Mesenchymal stem cell (in vitro differentiated cells and primary cell): ENCODE results near the gene SEC22A.

ENCODE experiments used
- DNase-seq: peaks from one replicate; pipeline ENCODE4 v3.0.0-alpha.2; 2013
- H2AFZ ChIP-seq: one replicate; pipeline ENCODE4 v1.6.1; 2013; ENCODE audit warnings: low read depth, mild to moderate bottlenecking, control low read depth, inconsistent platforms, low read length, moderate library complexity
- H2AK5ac ChIP-seq: 2 replicates; pipeline ENCODE4 v1.6.1; 2013; ENCODE audit warnings: low read length, moderate library complexity, mild to moderate bottlenecking, inconsistent platforms; ENCODE audit not compliant: severe bottlenecking
- H2BK120ac ChIP-seq: one replicate; pipeline ENCODE4 v1.6.1; 2013; ENCODE audit warnings: low read depth, mild to moderate bottlenecking, inconsistent platforms, low read length, moderate library complexity
- H2BK12ac ChIP-seq, 2 experiments: one replicate each; pipeline ENCODE4 v1.6.1; 2013; ENCODE audit warnings: inconsistent platforms in 2 of 2, low read length in 2 of 2, mild to moderate bottlenecking in 2 of 2, moderate library complexity in 2 of 2, control low read depth in 1 of 2
- H2BK15ac ChIP-seq: one replicate; pipeline ENCODE4 v1.6.1; 2013; ENCODE audit warnings: mild to moderate bottlenecking, low read depth, inconsistent platforms; ENCODE audit not compliant: poor library complexity, severe bottlenecking
- H2BK5ac ChIP-seq: 2 replicates; pipeline ENCODE4 v1.6.1; 2013; ENCODE audit warnings: low read depth, mild to moderate bottlenecking, low read length, control low read depth, inconsistent platforms; ENCODE audit not compliant: poor library complexity, severe bottlenecking
- H3K14ac ChIP-seq, 2 experiments: one replicate each; pipeline ENCODE4 v1.6.1; 2013; ENCODE audit warnings: inconsistent platforms in 2 of 2, low read length in 2 of 2, control low read depth in 1 of 2, mild to moderate bottlenecking in 1 of 2, moderate library complexity in 1 of 2
- H3K18ac ChIP-seq, 2 experiments: one replicate each; pipeline ENCODE4 v1.6.1; 2013; ENCODE audit warnings: inconsistent platforms in 2 of 2, low read length in 2 of 2, control low read depth in 1 of 2, low read depth in 1 of 2, mild to moderate bottlenecking in 1 of 2
- H3K23ac ChIP-seq, 2 experiments: one replicate each; pipeline ENCODE4 v1.6.1; 2013; ENCODE audit warnings: inconsistent platforms in 2 of 2, low read length in 2 of 2, mild to moderate bottlenecking in 2 of 2, moderate library complexity in 2 of 2, control low read depth in 1 of 2
- H3K27ac ChIP-seq: 2 replicates; pipeline ENCODE4 v1.5.1; 2013; ENCODE audit warnings: mild to moderate bottlenecking, moderate library complexity, low read length, control low read depth, inconsistent platforms; ENCODE audit not compliant: poor library complexity, severe bottlenecking
- H3K27me3 ChIP-seq, 2 experiments: 2 replicates each; pipeline versions ENCODE4 v1.6.1 to v1.7.0; 2013; ENCODE audit warnings: low read length in 2 of 2, mild to moderate bottlenecking in 2 of 2, moderate library complexity in 2 of 2, control low read depth in 1 of 2, inconsistent platforms in 1 of 2; ENCODE audit not compliant: control insufficient read depth in 1 of 2, insufficient read depth in 1 of 2
- H3K36me3 ChIP-seq, 2 experiments: 2 replicates each; pipeline versions ENCODE4 v1.6.1 to v1.7.0; 2013; ENCODE audit warnings: low read length in 2 of 2, control low read depth in 1 of 2, inconsistent platforms in 1 of 2, low read depth in 1 of 2, mild to moderate bottlenecking in 1 of 2; ENCODE audit not compliant: insufficient read depth in 2 of 2, control insufficient read depth in 1 of 2
- H3K4ac ChIP-seq, 2 experiments: one replicate each; pipeline ENCODE4 v1.6.1; 2013; ENCODE audit warnings: inconsistent platforms in 2 of 2, low read length in 2 of 2, mild to moderate bottlenecking in 2 of 2, moderate library complexity in 2 of 2, control low read depth in 1 of 2, low read depth in 1 of 2
- H3K4me1 ChIP-seq: 2 replicates; pipeline ENCODE4 v1.6.1; 2013; ENCODE audit warnings: low read depth, low read length, control low read depth; ENCODE audit not compliant: control insufficient read depth, insufficient read depth
- H3K4me2 ChIP-seq: 2 replicates; pipeline ENCODE4 v1.6.1; 2013; ENCODE audit warnings: low read length, mild to moderate bottlenecking, inconsistent platforms; ENCODE audit not compliant: poor library complexity, severe bottlenecking
- H3K4me3 ChIP-seq, 2 experiments: 2 replicates each; pipeline versions ENCODE4 v1.5.1 to v1.7.0; 2013; ENCODE audit warnings: low read length in 2 of 2, mild to moderate bottlenecking in 2 of 2, control low read depth in 1 of 2, low read depth in 1 of 2; ENCODE audit not compliant: insufficient read depth in 1 of 2
- H3K79me1 ChIP-seq: replicated peaks from 2 replicates; pipeline ENCODE4 v1.6.1; 2013; ENCODE audit warnings: mild to moderate bottlenecking, control low read depth, low read length, inconsistent platforms; ENCODE audit not compliant: poor library complexity, severe bottlenecking
- H3K9ac ChIP-seq: 2 replicates; pipeline ENCODE4 v1.7.0; 2013; ENCODE audit warnings: mild to moderate bottlenecking, low read length, moderate library complexity
- H3K9me3 ChIP-seq: 2 replicates; pipeline ENCODE4 v1.7.0; 2013; ENCODE audit warnings: mild to moderate bottlenecking, low read length; ENCODE audit not compliant: control insufficient read depth
- H4K8ac ChIP-seq: one replicate; pipeline ENCODE4 v1.6.1; 2013; ENCODE audit warnings: inconsistent platforms, mild to moderate bottlenecking, low read length, moderate library complexity
- H4K91ac ChIP-seq: one replicate; pipeline ENCODE4 v1.6.1; 2013; ENCODE audit warnings: mild to moderate bottlenecking, low read length, inconsistent platforms
- WGBS: methylation state at CpG from one replicate; pipeline ENCODE4 v1.1.7; 2013; ENCODE audit warnings: mixed read lengths; 5-methylcytosine and 5-hydroxymethylcytosine counted together

SEC22A gene

DNA sequence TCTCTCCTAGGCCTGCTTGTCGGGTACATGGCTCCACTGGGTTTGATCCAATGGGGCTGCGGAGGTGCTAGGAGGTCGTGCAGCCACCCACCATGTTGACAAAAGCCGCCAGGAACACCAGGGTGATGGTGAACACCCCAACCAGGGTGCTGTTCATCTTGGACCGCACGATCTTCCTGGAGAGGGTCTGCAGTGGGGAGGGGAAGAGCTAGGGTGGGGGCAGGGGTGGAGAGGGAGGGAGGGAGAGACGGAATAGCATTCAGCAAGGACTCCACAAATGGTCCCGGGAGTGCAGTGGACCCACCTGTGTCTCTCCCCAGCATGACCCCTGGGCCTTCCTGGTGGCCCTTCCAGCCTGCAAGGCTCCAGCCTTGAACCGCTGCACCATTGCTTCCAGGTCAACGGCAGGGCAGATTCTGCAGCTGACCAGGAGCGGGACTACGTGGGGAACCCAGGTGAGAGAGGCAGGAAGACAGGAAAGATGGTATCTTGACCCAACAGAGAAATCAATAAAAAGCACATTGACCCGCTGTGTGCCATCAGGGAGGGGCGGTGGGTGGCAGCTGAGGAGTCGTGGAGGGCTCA is 102.3 kb downstream of the SEC22A start:
- H3K79me1 ChIP-seq = no peaks in the 10 kb centered on the region
- WGBS = 82% methylated on average over 15 of the region's 15 CpGs
- peaks cover 4% of the 10 kb centered on the region for H3K4me1 ChIP-seq
- H3K9ac ChIP-seq = no peak overlapping the region
- no peak overlapping the region for H3K27ac ChIP-seq
- no peak overlapping the region for H3K4me2 ChIP-seq
- H2BK12ac ChIP-seq = no peak overlapping the region
- no peak overlapping the region for H3K4me3 ChIP-seq
- H2BK15ac ChIP-seq = no peak overlapping the region
- H3K18ac ChIP-seq = no peak overlapping the region
- no peak for DNase-seq
- no peak overlapping the region for H4K8ac ChIP-seq
- H2BK120ac ChIP-seq = no peak overlapping the region
- H3K9me3 ChIP-seq = peaks cover 5% of the 10 kb centered on the region
- no peak overlapping the region for H2AFZ ChIP-seq
- H3K23ac ChIP-seq = no peak overlapping the region
- no peak overlapping the region for H2BK5ac ChIP-seq
- H3K4ac ChIP-seq = no peak overlapping the region
- no peaks in the 10 kb centered on the region for H3K36me3 ChIP-seq
- no peak overlapping the region for H4K91ac ChIP-seq
- H3K14ac ChIP-seq = no peak overlapping the region
- no peak overlapping the region for H2AK5ac ChIP-seq
- peaks cover 32 to 46% of the 10 kb centered on the region in 2 experiments for H3K27me3 ChIP-seq

DNA sequence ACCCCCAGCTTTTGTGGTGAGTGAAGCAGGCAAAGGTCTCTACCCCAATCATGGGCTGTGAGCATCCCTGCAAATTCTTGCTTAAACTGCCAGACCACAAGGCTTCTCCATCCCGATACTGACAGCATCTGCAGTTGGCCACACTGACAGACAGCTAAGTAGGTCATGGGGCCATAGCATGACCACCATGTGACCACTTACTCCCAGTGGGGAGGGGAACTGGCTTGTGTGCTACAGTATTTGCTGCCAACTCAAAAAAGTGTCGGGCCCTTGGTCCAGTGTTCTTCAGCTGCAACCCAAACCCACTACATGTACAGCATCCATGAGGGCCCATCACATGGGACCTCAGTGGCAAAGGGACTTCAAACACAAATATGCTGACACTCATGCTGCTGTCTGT is 103.4 kb downstream of the SEC22A start:
- H3K27ac ChIP-seq = no peak overlapping the region
- H2BK12ac ChIP-seq = no peak overlapping the region
- no peaks in the 10 kb centered on the region for H3K79me1 ChIP-seq
- 89% methylated on average over 2 of the region's 2 CpGs for WGBS
- H3K9me3 ChIP-seq = peaks cover 5% of the 10 kb centered on the region
- no peak overlapping the region for H3K18ac ChIP-seq
- H4K91ac ChIP-seq = no peak overlapping the region
- H3K27me3 ChIP-seq = peaks cover 43 to 57% of the 10 kb centered on the region in 2 experiments
- no peak overlapping the region for H3K4ac ChIP-seq
- no peak overlapping the region for H3K9ac ChIP-seq
- H2AFZ ChIP-seq = no peak overlapping the region
- H3K36me3 ChIP-seq = no peaks in the 10 kb centered on the region
- H2BK120ac ChIP-seq = no peak overlapping the region
- H3K4me1 ChIP-seq = peaks cover 4% of the 10 kb centered on the region
- no peak for DNase-seq
- H2AK5ac ChIP-seq = no peak overlapping the region
- H3K14ac ChIP-seq = no peak overlapping the region
- H3K4me3 ChIP-seq = no peak overlapping the region
- H2BK5ac ChIP-seq = no peak overlapping the region
- H3K4me2 ChIP-seq = no peak overlapping the region
- H4K8ac ChIP-seq = no peak overlapping the region
- H3K23ac ChIP-seq = no peak overlapping the region
- H2BK15ac ChIP-seq = no peak overlapping the region

DNA sequence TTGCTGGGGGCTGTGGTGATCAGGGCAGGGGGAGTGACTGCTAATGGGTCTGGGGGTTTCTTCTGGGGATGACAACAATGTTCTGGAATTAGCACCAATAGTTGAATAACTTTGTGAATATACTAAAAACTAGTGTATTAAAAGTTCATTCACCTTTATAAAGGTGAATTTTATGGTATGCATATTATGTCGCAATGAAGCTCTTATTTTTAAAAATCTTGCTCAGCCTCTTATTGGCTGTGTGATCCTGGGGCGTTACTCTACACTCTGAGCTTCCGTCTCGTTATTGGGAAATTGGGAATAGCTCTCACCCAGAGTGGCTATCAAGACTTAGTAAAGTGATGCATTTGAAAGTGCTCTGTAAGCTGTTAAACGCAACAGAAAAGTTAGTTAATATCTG is 105.3 kb downstream of the SEC22A start:
- Histone ChIP-seq H3K9ac (no peak overlapping the region), H3K9me3 (peaks cover 5% of the 10 kb centered on the region), H2BK5ac (no peak overlapping the region), H3K27me3 (peaks cover 60 to 61% of the 10 kb centered on the region in 2 experiments), H3K4me2 (no peak overlapping the region), H3K4ac (no peak overlapping the region), H3K4me1 (no peaks in the 10 kb centered on the region), H3K18ac (no peak overlapping the region), H2BK120ac (no peak overlapping the region), H3K27ac (no peak overlapping the region), H3K36me3 (no peaks in the 10 kb centered on the region), H2BK15ac (no peak overlapping the region), H3K4me3 (no peak overlapping the region), H3K23ac (no peak overlapping the region), H2BK12ac (no peak overlapping the region), H4K8ac (no peak overlapping the region), H2AFZ (no peak overlapping the region), H2AK5ac (no peak overlapping the region), H3K14ac (no peak overlapping the region), H3K79me1 (no peaks in the 10 kb centered on the region), H4K91ac (no peak overlapping the region)
- 84% methylated on average over 4 of the region's 5 CpGs for WGBS
- DNase-seq = no peak

DNA sequence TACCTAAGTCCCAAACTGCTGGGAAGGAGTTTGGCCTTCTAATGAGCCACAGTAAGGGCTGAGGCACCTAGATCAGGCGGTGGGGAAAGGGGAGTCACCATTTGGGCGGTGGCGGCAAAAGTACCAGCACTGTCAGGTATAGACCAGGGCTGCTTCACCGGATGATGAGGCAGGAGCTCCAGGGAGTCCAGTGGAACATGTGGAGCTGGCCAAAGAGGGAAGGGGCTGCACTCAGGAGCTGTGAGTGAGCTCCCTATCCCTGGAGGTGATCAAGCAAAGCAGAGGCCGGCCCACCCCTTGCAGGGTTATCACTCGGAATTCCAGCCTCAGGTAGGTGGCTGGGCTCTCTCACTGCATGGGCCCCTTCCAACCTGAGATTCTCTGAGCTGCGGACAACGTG is 108.4 kb downstream of the SEC22A start:
- Histone ChIP-seq H3K14ac (no peak overlapping the region), H3K36me3 (no peaks in the 10 kb centered on the region), H3K27ac (no peak overlapping the region), H3K9me3 (peaks cover 2% of the 10 kb centered on the region), H3K27me3 (peaks cover 64 to 79% of the 10 kb centered on the region in 2 experiments), H3K4me3 (no peak overlapping the region), H3K4ac (no peak overlapping the region), H3K9ac (no peak overlapping the region), H2BK120ac (no peak overlapping the region), H2BK12ac (no peak overlapping the region), H4K8ac (no peak overlapping the region), H2BK5ac (no peak overlapping the region), H2AK5ac (no peak overlapping the region), H2AFZ (no peak overlapping the region), H3K4me2 (no peak overlapping the region), H3K18ac (no peak overlapping the region), H3K4me1 (no peaks in the 10 kb centered on the region), H3K23ac (no peak overlapping the region), H3K79me1 (no peaks in the 10 kb centered on the region), H4K91ac (no peak overlapping the region), H2BK15ac (no peak overlapping the region)
- 93% methylated on average over 8 of the region's 8 CpGs for WGBS
- no peak for DNase-seq
